Endothelial cell of umbilical vein (primary cell): ENCODE data around the gene TBP. TPM values are rescaled to one million over a fixed set of nuclear protein-coding genes. Genes with fewer than 3 reads are reported as not detected.

ENCODE experiments used
- BruUV-seq: library from RNA; stranded (reverse); fragments of 400-500 nt; replicated peaks from 2 replicates; lab custom pipeline; 2021; lab: Mats Ljungman, UMichigan
- CTCF ChIA-PET: fragments of 300-600, 350-600 bp; sonication (Branson Sonifier 250); formaldehyde crosslinking; loops from one replicate; lab custom pipeline; 2021; ENCODE audit warnings: antibody characterized with exemption, inconsistent platforms; lab: Charles Lee
- POLR2A ChIA-PET: fragments of 300-600, 350-600 bp; sonication (Branson Sonifier 250); formaldehyde crosslinking; loops from one replicate; lab custom pipeline; 2021; ENCODE audit warnings: antibody characterized with exemption, inconsistent platforms; lab: Charles Lee
- DNase-seq: peaks from one replicate; pipeline ENCODE4 v3.0.0-alpha.2; 2011; ENCODE audit warnings: low read depth, low spot score
- FAIRE-seq: peaks from 2 replicates; lab custom pipeline; 2011; peaks lifted over from hg19 to GRCh38; lab: Jason Lieb, UNC
- H2AFZ ChIP-seq: 2 replicates; pipeline ENCODE4 v1.6.0; 2012; ENCODE audit warnings: low read depth, low read length, control low read depth, inconsistent platforms
- H3K27ac ChIP-seq: 2 replicates; pipeline ENCODE4 v1.5.1; 2011; ENCODE audit warnings: low read depth, mild to moderate bottlenecking, control low read depth, low read length, moderate library complexity; ENCODE audit not compliant: insufficient read depth
- H3K27me3 ChIP-seq, 2 experiments: 2 replicates each; pipeline versions ENCODE4 v1.6.0 to v1.6.1; 2011; ENCODE audit warnings: low read length in 2 of 2, mixed read lengths in 1 of 2; ENCODE audit not compliant: control insufficient read depth in 2 of 2, insufficient read depth in 2 of 2
- H3K36me3 ChIP-seq, 2 experiments: 2 replicates in 1 of 2; 3 replicates in 1 of 2; pipeline ENCODE4 v1.5.1; 2011; ENCODE audit warnings: low read length in 2 of 2, mild to moderate bottlenecking in 1 of 2, moderate library complexity in 1 of 2; ENCODE audit not compliant: control insufficient read depth in 2 of 2, insufficient read depth in 2 of 2; ENCODE audit errors: extremely low read depth in 1 of 2
- H3K4me1 ChIP-seq: 3 replicates; pipeline ENCODE4 v1.5.1; 2011; ENCODE audit warnings: mild to moderate bottlenecking, low read length; ENCODE audit not compliant: control insufficient read depth, insufficient read depth; ENCODE audit errors: extremely low read depth
- H3K4me2 ChIP-seq: 2 replicates; pipeline ENCODE4 v1.6.1; 2011; ENCODE audit warnings: low read length, control low read depth, mixed read lengths; ENCODE audit not compliant: insufficient read depth
- H3K4me3 ChIP-seq, 3 experiments: fragments of 200-600 bp in 1 of 3; sonication (generic), shearing (Covaris generic) in 1 of 3; replicated peaks in 1 of 3; 2 replicates each; pipeline ENCODE4 v1.5.1; 2011 to 2016; ENCODE audit warnings: control low read depth in 3 of 3, low read length in 3 of 3, mild to moderate bottlenecking in 2 of 3, inconsistent platforms in 1 of 3, low read depth in 1 of 3, moderate library complexity in 1 of 3; ENCODE audit not compliant: insufficient read depth in 1 of 3
- H3K79me2 ChIP-seq: 2 replicates; pipeline ENCODE4 v1.6.0; 2012; ENCODE audit warnings: low read length, inconsistent platforms; ENCODE audit not compliant: control insufficient read depth, insufficient read depth
- H3K9ac ChIP-seq: replicated peaks from 2 replicates; pipeline ENCODE3; 2011; ENCODE audit warnings: low read length, control low read depth; ENCODE audit not compliant: insufficient read depth; ENCODE audit errors: extremely low read depth
- H3K9me1 ChIP-seq: replicated peaks from 3 replicates; pipeline ENCODE4 v1.6.0; 2011; ENCODE audit warnings: mild to moderate bottlenecking, low read length; ENCODE audit not compliant: control insufficient read depth, insufficient read depth; ENCODE audit errors: extremely low read depth
- H3K9me3 ChIP-seq: replicated peaks from 2 replicates; pipeline ENCODE4 v1.5.1; 2012; ENCODE audit warnings: low read length, inconsistent platforms; ENCODE audit not compliant: control insufficient read depth, insufficient read depth
- H4K20me1 ChIP-seq: replicated peaks from 2 replicates; pipeline ENCODE3; 2011; ENCODE audit warnings: mild to moderate bottlenecking, low read length; ENCODE audit not compliant: control insufficient read depth, insufficient read depth; ENCODE audit errors: extremely low read depth
- EZH2 ChIP-seq: IDR thresholded peaks from 2 replicates; pipeline ENCODE4 v1.6.1; 2012; ENCODE audit warnings: borderline replicate concordance, low read depth, mild to moderate bottlenecking, moderate library complexity, low read length, inconsistent platforms; ENCODE audit not compliant: severe bottlenecking
- FOS ChIP-seq: IDR thresholded peaks from 2 replicates; pipeline ENCODE4 v1.6.1; 2011; ENCODE audit warnings: mild to moderate bottlenecking, low read length, moderate library complexity, borderline replicate concordance; ENCODE audit not compliant: insufficient read depth
- GATA2 ChIP-seq: IDR thresholded peaks from 2 replicates; pipeline ENCODE4 v1.7.0; 2011; ENCODE audit warnings: low read depth, mild to moderate bottlenecking, moderate library complexity, mixed read lengths, low read length; ENCODE audit not compliant: insufficient read length, insufficient read depth
- JUN ChIP-seq: IDR thresholded peaks from 2 replicates; pipeline ENCODE4 v1.6.1; 2011; ENCODE audit warnings: borderline replicate concordance, low read depth; ENCODE audit not compliant: insufficient read length, insufficient read depth
- MYC ChIP-seq: IDR thresholded peaks from one replicate; pipeline ENCODE4 v1.6.1; 2011; ENCODE audit warnings: mild to moderate bottlenecking, low read depth, low read length
- POLR2A ChIP-seq: IDR thresholded peaks from 2 replicates; pipeline ENCODE4 v1.6.1; 2012; ENCODE audit warnings: low read depth, mild to moderate bottlenecking, control low read depth, low read length
- POLR2AphosphoS5 ChIP-seq: IDR thresholded peaks from 2 replicates; pipeline ENCODE4 v1.6.1; 2012; ENCODE audit warnings: low read depth, mild to moderate bottlenecking, control low read depth, low read length, moderate library complexity; ENCODE audit not compliant: insufficient read depth
- dilution Hi-C: fragments of 300-500 bp; cut with MboI; formaldehyde crosslinking; loops from one replicate; pipeline ENCODE4 v1.15.0; 2019; ENCODE audit warnings: low sequenced_read_pairs; ENCODE audit not compliant: extremely low pct_ligation_motif_present
- intact Hi-C: fragments of 100-400 bp; cut with micrococcal nuclease; formaldehyde crosslinking; loops from one replicate; pipeline ENCODE4 v1.10.0; 2022
- polyA plus RNA-seq, 4 experiments: library from polyadenylated mRNA; depleted of rRNA in 3 of 4; stranded (reverse) in 3 of 4; unstranded in 1 of 4; fragments of >200 nt; gene quantifications; 2 replicates each; pipeline versions ENCODE4 v1.2.1 to v1.2.3, GENCODE V29; 2011 to 2012; ENCODE audit warnings: missing spikeins in 1 of 4
- total RNA-seq: library from RNA; stranded (reverse); gene quantifications from 2 replicates; pipeline ENCODE4 v1.2.3, GENCODE V29; 2021
- TF ChIP-seq, protein P1 (sequence below): IDR thresholded peaks from 2 replicates; pipeline ENCODE4 v1.6.1; 2011; ENCODE audit not compliant: insufficient read depth, insufficient read length
- TF ChIP-seq, protein P2 (sequence below), 2 donors: IDR thresholded peaks; 1 replicate in 1 of 2; 2 replicates in 1 of 2; pipeline ENCODE4 v1.5.1; 2011; ENCODE audit warnings: low read length in 2 of 2, mild to moderate bottlenecking in 2 of 2, moderate library complexity in 2 of 2, control low read depth in 1 of 2, inconsistent platforms in 1 of 2, low read depth in 1 of 2; ENCODE audit not compliant: insufficient read depth in 1 of 2; ENCODE audit errors: extremely low read depth in 1 of 2

Gene TBP
- total and polyA plus RNA-seq, 2 donors (not counting 3 experiments of a cell fraction or from before 2014, with no cell fraction given) = 17.5 to 17.7 TPM

DNA sequence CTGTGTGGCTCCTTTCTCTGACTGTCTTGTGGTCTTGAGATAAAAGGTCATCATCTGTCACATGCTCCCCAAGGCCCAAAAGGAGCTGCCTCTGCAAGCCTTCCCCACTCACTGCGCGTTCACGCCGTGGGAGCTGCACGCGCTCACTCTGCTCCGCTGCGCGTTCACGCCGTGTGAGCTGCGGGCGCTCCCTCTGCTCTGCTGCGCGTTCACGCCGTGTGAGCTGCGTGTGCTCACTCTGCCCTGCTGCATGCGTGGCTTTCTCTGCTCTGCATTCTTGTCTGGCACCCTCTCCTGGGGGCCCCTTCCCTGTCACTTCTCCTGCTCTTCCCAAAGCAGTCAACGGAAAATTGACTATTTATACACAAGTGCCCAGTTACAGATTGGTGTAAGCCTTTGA, 43.5 kb upstream of the TBP start:
- no peaks in the 10 kb centered on the region for H3K79me2 ChIP-seq

More for the DNA sequence above, 43.5 kb upstream of the TBP start:
- dilution Hi-C loops (no loop called here), intact Hi-C loops (loop anchor here (10.0 kb wide), 1 partner anchor 356 kb away; no protein-coding TSS in a partner anchor)
- CTCF ChIA-PET = interaction anchor here (1.5 kb wide), 1 partner anchor 679 kb away, joined by 9 read pairs; no protein-coding TSS in a partner anchor
- no peak for TF ChIP-seq JUN
- no peak for TF ChIP-seq POLR2A
- no peak for TF ChIP-seq MYC
- TF ChIP-seq, protein P1, sequence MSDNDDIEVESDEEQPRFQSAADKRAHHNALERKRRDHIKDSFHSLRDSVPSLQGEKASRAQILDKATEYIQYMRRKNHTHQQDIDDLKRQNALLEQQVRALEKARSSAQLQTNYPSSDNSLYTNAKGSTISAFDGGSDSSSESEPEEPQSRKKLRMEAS = no peak
- no peak for TF ChIP-seq GATA2
- TF ChIP-seq, protein P2, sequence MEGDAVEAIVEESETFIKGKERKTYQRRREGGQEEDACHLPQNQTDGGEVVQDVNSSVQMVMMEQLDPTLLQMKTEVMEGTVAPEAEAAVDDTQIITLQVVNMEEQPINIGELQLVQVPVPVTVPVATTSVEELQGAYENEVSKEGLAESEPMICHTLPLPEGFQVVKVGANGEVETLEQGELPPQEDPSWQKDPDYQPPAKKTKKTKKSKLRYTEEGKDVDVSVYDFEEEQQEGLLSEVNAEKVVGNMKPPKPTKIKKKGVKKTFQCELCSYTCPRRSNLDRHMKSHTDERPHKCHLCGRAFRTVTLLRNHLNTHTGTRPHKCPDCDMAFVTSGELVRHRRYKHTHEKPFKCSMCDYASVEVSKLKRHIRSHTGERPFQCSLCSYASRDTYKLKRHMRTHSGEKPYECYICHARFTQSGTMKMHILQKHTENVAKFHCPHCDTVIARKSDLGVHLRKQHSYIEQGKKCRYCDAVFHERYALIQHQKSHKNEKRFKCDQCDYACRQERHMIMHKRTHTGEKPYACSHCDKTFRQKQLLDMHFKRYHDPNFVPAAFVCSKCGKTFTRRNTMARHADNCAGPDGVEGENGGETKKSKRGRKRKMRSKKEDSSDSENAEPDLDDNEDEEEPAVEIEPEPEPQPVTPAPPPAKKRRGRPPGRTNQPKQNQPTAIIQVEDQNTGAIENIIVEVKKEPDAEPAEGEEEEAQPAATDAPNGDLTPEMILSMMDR (IDR thresholded peaks at IDR 0.05; ENCODE audit: extremely low read depth in 1 of 2, insufficient read depth in 1 of 2, low read depth in 1 of 2, low read length in 2 of 2) = no peak
- no peak for TF ChIP-seq POLR2AphosphoS5
- TF ChIP-seq EZH2 = no peak
- TF ChIP-seq FOS = no peak
- BruUV-seq = no TSS peak
- H3K9me1 ChIP-seq = no peaks in the 10 kb centered on the region
- FAIRE-seq = no peak
- POLR2A ChIA-PET = no interaction called here
- H3K27ac ChIP-seq = no peak overlapping the region
- H3K9me3 ChIP-seq = no peaks in the 10 kb centered on the region
- no peak overlapping the region for H3K9ac ChIP-seq
- H3K27me3 ChIP-seq = no peaks in the 10 kb centered on the region
- no peak overlapping the region for H2AFZ ChIP-seq
- no peak overlapping the region for H3K4me2 ChIP-seq
- no peak for DNase-seq
- no peaks in the 10 kb centered on the region for H3K36me3 ChIP-seq
- H4K20me1 ChIP-seq = no peaks in the 10 kb centered on the region
- H3K4me1 ChIP-seq = no peaks in the 10 kb centered on the region
- no peak overlapping the region for H3K4me3 ChIP-seq
